Epithelial cell of alveolus of lung (primary cell): ENCODE measurements around the gene NLRC3. TPM values are rescaled to one million over a fixed set of nuclear protein-coding genes. Genes with fewer than 3 reads are reported as not detected.

Experiments used
- total RNA-seq: library from RNA; depleted of rRNA; stranded (reverse); fragments of >200 nt; gene quantifications from 2 replicates; pipeline ENCODE4 v1.2.1, GENCODE V29; 2015

The NLRC3 gene, protein sequence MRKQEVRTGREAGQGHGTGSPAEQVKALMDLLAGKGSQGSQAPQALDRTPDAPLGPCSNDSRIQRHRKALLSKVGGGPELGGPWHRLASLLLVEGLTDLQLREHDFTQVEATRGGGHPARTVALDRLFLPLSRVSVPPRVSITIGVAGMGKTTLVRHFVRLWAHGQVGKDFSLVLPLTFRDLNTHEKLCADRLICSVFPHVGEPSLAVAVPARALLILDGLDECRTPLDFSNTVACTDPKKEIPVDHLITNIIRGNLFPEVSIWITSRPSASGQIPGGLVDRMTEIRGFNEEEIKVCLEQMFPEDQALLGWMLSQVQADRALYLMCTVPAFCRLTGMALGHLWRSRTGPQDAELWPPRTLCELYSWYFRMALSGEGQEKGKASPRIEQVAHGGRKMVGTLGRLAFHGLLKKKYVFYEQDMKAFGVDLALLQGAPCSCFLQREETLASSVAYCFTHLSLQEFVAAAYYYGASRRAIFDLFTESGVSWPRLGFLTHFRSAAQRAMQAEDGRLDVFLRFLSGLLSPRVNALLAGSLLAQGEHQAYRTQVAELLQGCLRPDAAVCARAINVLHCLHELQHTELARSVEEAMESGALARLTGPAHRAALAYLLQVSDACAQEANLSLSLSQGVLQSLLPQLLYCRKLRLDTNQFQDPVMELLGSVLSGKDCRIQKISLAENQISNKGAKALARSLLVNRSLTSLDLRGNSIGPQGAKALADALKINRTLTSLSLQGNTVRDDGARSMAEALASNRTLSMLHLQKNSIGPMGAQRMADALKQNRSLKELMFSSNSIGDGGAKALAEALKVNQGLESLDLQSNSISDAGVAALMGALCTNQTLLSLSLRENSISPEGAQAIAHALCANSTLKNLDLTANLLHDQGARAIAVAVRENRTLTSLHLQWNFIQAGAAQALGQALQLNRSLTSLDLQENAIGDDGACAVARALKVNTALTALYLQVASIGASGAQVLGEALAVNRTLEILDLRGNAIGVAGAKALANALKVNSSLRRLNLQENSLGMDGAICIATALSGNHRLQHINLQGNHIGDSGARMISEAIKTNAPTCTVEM
- 0.08 TPM in 1 of 2 replicates, not detected in the other for total RNA-seq

DNA sequence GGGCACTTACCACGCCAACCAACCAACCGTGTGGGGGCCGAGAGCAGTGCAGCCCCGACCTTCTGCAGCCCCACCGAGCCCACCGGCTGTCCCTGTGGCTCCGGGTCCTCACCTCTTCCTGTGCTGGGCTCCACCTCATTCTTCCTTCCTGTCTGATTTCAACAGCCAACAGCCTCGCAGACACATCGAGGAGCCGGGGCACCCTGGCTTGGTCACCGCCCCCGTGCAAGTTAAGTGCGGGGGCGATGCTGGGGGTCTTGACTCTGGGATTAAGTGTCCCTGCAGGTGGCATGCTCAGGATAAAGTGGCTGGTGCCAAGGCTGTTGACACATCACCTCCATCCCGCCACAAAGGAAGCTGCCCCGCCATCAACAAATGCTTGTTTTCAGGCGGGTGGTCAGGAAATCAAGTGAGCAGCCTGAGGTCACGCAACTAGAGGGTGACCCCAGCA is at the start of gene NLRC3:
Gene NLRC3 (minus strand): TSS at position 102 of the 451 bp plus-strand sequence. CDS start 12,367 bp downstream, outside the sequence.

DNA sequence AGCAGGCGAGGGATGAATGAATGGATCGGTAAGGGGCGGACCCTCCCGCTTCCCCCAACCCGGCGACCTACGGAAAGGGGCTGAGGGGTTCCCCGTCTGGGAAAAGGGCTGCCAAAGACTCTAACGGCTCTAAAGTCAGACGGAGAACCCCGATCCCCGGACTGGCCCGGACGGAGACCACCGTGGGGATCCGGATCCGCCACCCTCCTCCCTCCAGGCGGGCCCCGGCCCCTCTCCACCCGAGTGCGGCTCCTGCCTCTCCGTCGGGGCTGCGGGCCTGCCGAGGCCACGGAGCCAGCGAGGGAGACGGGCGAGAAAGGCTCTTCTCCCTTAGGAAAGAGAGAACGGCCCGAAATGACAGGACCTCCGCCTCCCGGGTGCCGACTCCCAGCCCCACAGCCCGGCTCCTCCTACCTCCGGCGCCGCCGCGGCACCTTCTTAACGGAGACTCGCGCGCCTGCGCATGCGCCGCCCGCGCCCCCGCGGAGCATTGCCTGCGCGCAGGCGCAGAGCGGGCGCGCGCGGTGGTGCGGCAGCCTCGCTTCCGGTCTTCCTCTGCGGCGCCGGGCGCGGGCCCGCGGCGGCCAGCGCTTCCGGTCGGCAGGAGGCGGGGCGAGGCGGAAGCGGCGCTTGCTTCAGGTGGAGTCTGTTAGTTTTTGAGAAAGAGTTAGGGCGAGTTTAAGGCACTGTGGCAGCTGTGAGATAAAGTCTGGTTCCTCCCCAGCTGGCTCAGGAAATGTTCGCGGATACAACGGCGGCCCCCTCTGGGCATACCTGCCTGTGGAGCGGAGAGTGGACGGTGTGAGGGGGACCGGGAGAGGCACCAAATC is 34.2 kb upstream of the NLRC3 start, which contains the start of gene SLX4:
Gene SLX4 (minus strand): TSS at position 461 of the 830 bp plus-strand sequence. CDS start 2,642 bp downstream, outside the sequence.

DNA sequence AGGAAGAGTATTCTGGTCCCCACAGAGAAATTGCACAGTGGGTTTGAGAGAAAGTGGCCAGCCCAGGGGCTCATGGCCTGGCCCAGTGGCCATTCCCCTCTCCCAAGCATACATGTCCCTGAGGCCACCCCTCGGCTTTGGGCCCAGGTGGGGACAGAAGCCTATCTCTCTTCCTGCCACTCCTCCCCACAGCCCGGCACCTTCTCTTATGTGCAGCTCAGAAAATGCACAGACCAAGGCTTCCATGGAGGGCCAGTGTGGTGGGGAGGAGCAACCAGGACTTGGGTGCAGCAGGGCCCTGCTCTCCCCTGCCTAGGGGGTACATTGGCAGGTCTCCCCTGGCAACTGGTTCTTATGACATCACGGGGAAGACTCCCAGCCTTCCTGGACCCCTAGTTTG is 82.0 kb downstream of the NLRC3 start, which contains the start of gene C16orf90:
Gene C16orf90 (minus strand): TSS at position 314 of the 400 bp plus-strand sequence. CDS start 68 bp downstream, at position 246.

Other genes starting within 250 kb of the NLRC3 start
- not detected in 2 replicates for gene OR2C1, start 221.5 kb downstream of the NLRC3 start, total RNA-seq
- 7.5 and 17.1 TPM in 2 replicates for gene ZSCAN32, start 176.4 kb downstream of the NLRC3 start, total RNA-seq
- gene ZNF174, start 176.2 kb downstream of the NLRC3 start, total RNA-seq = 7.1 and 12.5 TPM in 2 replicates
- gene ZNF597, start 133.9 kb downstream of the NLRC3 start, total RNA-seq = 1.5 and 1.9 TPM in 2 replicates
- 17.1 and 37.0 TPM in 2 replicates for gene NAA60, start 133.7 kb downstream of the NLRC3 start, total RNA-seq
- gene C16orf90, start 81.9 kb downstream of the NLRC3 start, total RNA-seq = not detected in 2 replicates
- gene CLUAP1, start 76.4 kb downstream of the NLRC3 start, total RNA-seq = 12.3 and 27.1 TPM in 2 replicates
- gene SLX4, start 34.2 kb upstream of the NLRC3 start, total RNA-seq = 3.5 and 3.9 TPM in 2 replicates
- gene DNASE1, start 77.3 kb upstream of the NLRC3 start, total RNA-seq = 2.1 and 15.8 TPM in 2 replicates
- 76.5 and 82.3 TPM in 2 replicates for gene TRAP1, start 140.1 kb upstream of the NLRC3 start, total RNA-seq